ENCODE data around the gene STK11.

STK11 gene

DNA sequence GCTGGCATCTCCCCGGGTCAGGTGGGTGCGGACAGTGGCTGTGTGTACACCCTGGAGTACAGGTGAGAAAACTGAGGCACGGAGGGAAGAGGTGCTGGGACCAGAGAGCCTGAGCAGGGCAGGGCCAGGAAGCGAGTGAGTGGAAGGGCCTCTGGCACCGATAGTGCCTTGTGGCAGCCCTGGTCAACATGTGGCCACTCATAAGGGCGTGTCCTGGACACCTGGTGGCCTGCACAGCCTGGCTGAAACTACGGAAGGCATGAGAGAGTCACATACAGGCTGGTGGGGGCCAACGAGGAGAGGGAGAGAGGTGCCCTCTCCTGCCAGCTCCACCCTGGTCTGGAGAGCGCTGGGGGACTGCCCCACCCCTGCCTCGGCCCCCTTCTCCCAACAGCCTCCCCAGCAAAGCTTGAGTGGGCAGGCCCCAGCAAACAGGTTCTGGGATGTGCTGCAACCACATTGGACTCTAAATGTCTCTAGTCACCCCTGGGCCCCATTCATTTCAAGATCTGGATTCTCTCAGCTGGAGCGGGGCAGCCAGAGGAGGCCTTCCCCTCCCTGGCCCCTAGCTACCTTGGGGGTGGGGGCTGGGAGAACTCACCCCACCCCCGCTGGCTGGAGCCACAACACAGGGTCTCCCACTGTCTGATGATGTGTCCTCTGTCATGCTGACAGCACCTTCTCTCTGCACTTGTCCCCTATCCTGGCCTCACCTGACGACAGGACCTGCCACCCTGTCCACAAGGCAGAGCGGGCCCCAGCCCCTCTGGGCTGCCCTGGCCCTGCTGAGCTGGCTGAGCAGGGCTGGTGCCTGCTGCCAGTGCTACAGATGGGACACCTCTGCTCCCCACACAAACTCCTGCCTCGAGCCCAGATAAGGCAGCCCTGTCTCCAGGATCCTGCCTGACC, 26.4 kb downstream of the STK11 start:
- H3K4me3 ChIP-seq (ENCODE audit: low read depth in 1 of 2, low read length in 2 of 2), result no peak overlapping the region
- peaks cover 3 to 34% of the 10 kb centered on the region in 2 donors for H3K4me1 ChIP-seq (ENCODE audit: control insufficient read depth in 1 of 2, insufficient read depth in 2 of 2, low read length in 2 of 2)
- no peaks in the 10 kb centered on the region for H3K27me3 ChIP-seq (ENCODE audit: low read depth, low read length)
- no peaks in the 10 kb centered on the region for H3K9me3 ChIP-seq (ENCODE audit: control insufficient read depth in 1 of 2, low read length in 2 of 2)
- H3K36me3 ChIP-seq (ENCODE audit: control insufficient read depth in 1 of 2, insufficient read depth in 2 of 2, low read length in 2 of 2), result peaks cover 0 to 14% of the 10 kb centered on the region in 2 donors
- H3K27ac ChIP-seq (ENCODE audit: low read length), result no peak overlapping the region

DNA sequence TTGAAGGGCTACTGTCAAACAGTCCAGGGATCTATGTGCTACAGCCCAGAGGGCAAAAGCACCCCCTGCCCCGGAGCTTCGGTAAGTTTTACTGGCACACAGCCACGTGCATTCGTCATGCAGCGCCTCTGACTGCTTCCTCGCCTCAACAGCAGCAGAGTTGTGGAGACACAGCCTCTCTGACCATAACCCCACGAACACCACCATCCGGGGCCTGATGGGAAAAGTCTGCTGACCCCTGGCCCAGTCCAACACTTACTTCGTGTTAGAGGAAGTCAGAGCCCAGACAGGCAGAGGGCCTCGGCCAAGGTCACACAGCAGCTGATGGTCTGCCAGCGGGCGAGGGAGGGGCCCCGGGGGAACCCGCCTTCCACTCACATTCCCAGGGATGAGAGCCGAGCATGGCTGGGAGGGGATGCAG, 27.1 kb downstream of the STK11 start:
- no peak overlapping the region for H3K4me3 ChIP-seq (ENCODE audit: low read depth in 1 of 2, low read length in 2 of 2)
- H3K27ac ChIP-seq (ENCODE audit: low read length), result no peak overlapping the region
- H3K9me3 ChIP-seq (ENCODE audit: control insufficient read depth in 1 of 2, low read length in 2 of 2), result no peaks in the 10 kb centered on the region
- peaks cover 0 to 7% of the 10 kb centered on the region in 2 donors for H3K36me3 ChIP-seq (ENCODE audit: control insufficient read depth in 1 of 2, insufficient read depth in 2 of 2, low read length in 2 of 2)
- peaks cover 3 to 39% of the 10 kb centered on the region in 2 donors for H3K4me1 ChIP-seq (ENCODE audit: control insufficient read depth in 1 of 2, insufficient read depth in 2 of 2, low read length in 2 of 2)
- H3K27me3 ChIP-seq (ENCODE audit: low read depth, low read length), result no peaks in the 10 kb centered on the region

DNA sequence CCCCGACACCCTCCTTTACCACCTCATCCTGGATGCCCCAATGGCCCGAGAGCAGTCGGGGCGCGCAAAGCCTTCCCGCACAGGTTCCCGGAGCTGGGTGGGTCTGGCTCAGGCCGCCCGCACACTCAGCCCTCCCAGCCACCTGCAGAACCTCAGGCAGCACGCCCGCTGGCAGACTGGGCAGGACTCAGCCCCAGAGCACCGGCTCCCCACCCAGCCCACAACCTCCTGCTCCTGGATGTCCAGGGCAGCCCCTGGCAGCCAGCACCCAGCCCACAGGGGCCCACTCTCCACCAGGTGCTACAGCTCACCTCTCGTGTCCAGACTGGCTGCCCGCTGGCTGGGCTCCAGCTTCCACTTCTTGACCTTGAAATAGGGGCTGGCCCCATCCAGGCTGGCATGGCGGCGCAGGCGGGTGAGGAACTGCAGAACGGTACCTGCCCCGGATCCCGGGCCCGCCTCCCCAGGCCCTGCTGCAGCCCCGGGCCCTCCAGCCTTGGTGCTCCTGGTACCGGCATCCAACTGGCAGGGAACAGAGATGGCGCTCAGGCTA, 27.6 kb downstream of the STK11 start:
- H3K4me3 ChIP-seq (ENCODE audit: low read depth in 1 of 2, low read length in 2 of 2), result no peak overlapping the region
- peaks cover 0 to 2% of the 10 kb centered on the region in 2 donors for H3K36me3 ChIP-seq (ENCODE audit: control insufficient read depth in 1 of 2, insufficient read depth in 2 of 2, low read length in 2 of 2)
- no peak overlapping the region for H3K27ac ChIP-seq (ENCODE audit: low read length)
- peaks cover 4 to 41% of the 10 kb centered on the region in 2 donors for H3K4me1 ChIP-seq (ENCODE audit: control insufficient read depth in 1 of 2, insufficient read depth in 2 of 2, low read length in 2 of 2)
- no peaks in the 10 kb centered on the region for H3K27me3 ChIP-seq (ENCODE audit: low read depth, low read length)
- no peaks in the 10 kb centered on the region for H3K9me3 ChIP-seq (ENCODE audit: control insufficient read depth in 1 of 2, low read length in 2 of 2)

DNA sequence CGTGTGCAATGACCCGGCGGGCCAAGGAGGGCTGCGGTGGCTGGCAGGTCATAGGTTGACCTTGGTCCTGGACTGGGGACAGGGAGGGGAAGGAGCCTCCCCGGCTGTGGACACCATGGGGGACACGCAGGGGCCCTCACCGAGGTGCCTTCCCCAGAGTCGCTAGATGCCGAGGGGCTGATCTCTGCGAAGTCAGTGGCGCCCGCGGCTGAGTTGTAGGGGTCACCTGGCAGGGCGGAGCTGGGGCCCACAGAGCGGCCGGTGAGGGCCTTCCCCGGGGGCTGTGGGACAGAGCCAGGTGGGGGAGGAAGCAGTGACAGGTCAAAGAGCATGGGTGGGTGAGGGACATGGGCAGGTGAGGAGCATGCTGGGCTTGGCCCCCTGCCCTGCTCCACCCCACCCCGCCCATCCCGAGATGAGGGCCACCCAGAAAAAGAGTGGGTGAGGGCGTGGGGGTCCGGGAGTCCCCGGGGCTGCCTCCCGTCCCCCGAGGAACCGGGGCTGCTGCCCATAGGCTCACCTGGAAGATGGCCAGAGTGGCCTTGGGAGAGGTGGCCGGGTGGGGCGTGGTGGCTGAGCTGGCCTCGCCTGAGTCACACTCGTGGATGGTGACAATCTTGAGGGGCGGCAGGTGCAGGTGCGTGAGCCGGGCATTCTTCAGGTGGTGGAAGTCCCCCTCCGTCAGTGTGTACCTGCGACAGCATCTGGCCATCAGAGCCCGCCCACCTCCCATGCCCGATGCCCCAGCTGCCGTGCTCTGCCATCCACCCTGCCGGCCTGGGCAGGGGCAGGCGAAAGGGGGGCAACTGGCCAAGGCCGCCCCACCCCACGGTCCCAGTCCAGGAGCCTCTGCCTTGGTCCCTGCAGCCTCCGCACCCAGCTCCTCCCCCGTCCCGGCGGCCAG, 28.7 kb downstream of the STK11 start:
- H3K9me3 ChIP-seq (ENCODE audit: control insufficient read depth in 1 of 2, low read length in 2 of 2), result no peaks in the 10 kb centered on the region
- no peak overlapping the region for H3K4me3 ChIP-seq (ENCODE audit: low read depth in 1 of 2, low read length in 2 of 2)
- H3K27ac ChIP-seq (ENCODE audit: low read length), result no peak overlapping the region
- no peaks in the 10 kb centered on the region for H3K36me3 ChIP-seq (ENCODE audit: control insufficient read depth in 1 of 2, insufficient read depth in 2 of 2, low read length in 2 of 2)
- no peaks in the 10 kb centered on the region for H3K27me3 ChIP-seq (ENCODE audit: low read depth, low read length)
- H3K4me1 ChIP-seq (ENCODE audit: control insufficient read depth in 1 of 2, insufficient read depth in 2 of 2, low read length in 2 of 2), result peaks cover 6 to 48% of the 10 kb centered on the region in 2 donors

DNA sequence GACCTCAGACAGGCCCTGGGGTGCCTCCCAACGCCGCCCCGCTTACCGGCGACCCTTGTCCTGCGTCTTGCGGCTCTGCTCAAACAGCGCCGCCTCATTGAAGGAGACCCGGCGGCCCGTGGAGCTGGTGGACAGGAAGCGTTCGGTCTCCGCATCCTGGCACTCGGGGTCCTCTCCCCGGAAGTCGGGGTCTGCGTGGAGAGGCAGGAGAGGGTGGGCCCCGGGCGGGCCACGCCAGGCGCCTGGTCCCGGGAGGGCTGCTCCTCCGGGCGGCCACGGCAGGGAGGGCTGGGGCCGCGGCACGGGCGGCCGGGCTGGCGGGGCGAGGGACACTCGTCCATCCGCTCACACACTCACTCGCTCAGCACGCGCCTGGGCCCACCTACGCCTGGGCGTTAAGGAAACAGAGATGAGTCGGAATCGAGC, 29.4 kb downstream of the STK11 start:
- Histone ChIP-seq H3K4me1 (ENCODE audit: control insufficient read depth in 1 of 2, insufficient read depth in 2 of 2, low read length in 2 of 2) (peaks cover 6 to 48% of the 10 kb centered on the region in 2 donors), H3K36me3 (ENCODE audit: control insufficient read depth in 1 of 2, insufficient read depth in 2 of 2, low read length in 2 of 2) (no peaks in the 10 kb centered on the region)

DNA sequence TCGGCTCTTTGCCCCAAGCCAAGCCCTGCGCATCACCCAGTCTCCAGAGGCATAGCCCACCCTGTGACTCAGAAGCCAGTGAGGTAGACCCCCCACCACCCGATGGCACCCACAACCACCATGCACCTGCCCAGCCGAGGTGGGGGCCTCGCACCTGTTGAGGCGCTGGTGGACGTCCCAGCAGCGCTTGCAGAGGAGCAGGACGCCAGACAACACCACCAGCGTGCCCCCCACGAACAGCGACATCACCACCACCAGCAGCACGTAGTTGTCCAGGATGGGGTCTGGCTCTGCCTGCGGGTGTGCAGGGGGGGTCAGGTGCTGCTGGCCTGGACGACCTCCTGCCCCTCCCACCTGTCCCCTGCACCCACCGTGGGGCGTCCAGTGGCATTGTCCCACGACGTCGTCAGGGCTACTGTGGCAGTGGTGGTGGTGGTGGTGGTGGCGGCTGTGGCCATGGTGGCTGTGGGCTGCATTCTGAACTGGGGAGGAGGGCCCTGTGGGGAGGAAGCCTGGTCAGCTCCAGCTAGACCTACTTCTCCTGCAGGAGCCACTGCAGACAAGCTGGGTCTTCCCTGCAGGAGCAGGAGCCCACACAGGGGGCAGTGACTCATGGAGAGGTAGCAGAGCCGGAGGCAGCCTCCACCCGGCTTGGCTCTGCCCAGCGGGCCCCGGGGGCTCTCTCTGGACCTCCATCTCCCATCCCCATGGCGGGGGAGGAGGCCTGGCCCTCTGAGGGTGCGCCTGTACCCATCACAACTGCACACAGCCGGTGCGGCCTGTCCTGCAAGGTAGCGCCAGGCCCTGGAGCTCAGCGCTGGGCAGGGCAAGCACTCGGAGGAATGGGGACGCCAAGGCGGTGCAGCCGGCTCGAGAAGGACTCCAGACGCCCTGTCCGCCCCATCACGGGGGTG, 30.3 kb downstream of the STK11 start:
- peaks cover 6 to 51% of the 10 kb centered on the region in 2 donors for H3K4me1 ChIP-seq (ENCODE audit: control insufficient read depth in 1 of 2, insufficient read depth in 2 of 2, low read length in 2 of 2)
- no peak overlapping the region for H3K4me3 ChIP-seq (ENCODE audit: low read depth in 1 of 2, low read length in 2 of 2)
- H3K27ac ChIP-seq (ENCODE audit: low read length), result no peak overlapping the region
- H3K9me3 ChIP-seq (ENCODE audit: control insufficient read depth in 1 of 2, low read length in 2 of 2), result no peaks in the 10 kb centered on the region
- no peaks in the 10 kb centered on the region for H3K27me3 ChIP-seq (ENCODE audit: low read depth, low read length)
- no peaks in the 10 kb centered on the region for H3K36me3 ChIP-seq (ENCODE audit: control insufficient read depth in 1 of 2, insufficient read depth in 2 of 2, low read length in 2 of 2)

More for the DNA sequence above, 29.4 kb downstream of the STK11 start:
- Histone ChIP-seq H3K4me3 (ENCODE audit: low read depth in 1 of 2, low read length in 2 of 2) (no peak overlapping the region), H3K27ac (ENCODE audit: low read length) (no peak overlapping the region), H3K9me3 (ENCODE audit: control insufficient read depth in 1 of 2, low read length in 2 of 2) (no peaks in the 10 kb centered on the region), H3K27me3 (ENCODE audit: low read depth, low read length) (no peaks in the 10 kb centered on the region)

DNA sequence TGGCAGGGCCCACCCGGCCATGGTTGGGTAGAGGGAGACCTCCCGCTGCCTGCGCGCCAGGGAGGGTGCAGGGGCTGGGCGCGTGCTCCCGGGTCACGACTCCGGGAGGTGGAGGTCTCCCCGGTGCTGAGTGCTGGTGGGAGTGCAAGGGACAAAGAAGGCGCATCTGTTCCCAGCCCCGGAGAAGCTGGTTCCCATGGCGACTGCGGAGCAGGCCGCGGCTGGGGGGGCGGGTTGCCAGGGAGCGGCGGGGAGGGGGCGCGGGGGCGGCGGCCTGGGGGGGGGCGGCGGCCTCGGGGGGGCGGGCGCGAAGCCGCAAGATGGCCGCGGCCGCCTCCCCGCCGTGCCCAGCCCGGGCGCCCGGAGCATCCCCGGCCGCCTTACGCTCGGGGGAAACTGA, 31.0 kb downstream of the STK11 start:
- Histone ChIP-seq H3K4me1 (ENCODE audit: control insufficient read depth in 1 of 2, insufficient read depth in 2 of 2, low read length in 2 of 2) (peaks cover 6 to 56% of the 10 kb centered on the region in 2 donors), H3K36me3 (ENCODE audit: control insufficient read depth in 1 of 2, insufficient read depth in 2 of 2, low read length in 2 of 2) (no peaks in the 10 kb centered on the region), H3K4me3 (ENCODE audit: low read depth in 1 of 2, low read length in 2 of 2) (peak overlapping the region in 1 of 2 donors; percentile 68), H3K27me3 (ENCODE audit: low read depth, low read length) (no peaks in the 10 kb centered on the region), H3K9me3 (ENCODE audit: control insufficient read depth in 1 of 2, low read length in 2 of 2) (no peaks in the 10 kb centered on the region), H3K27ac (ENCODE audit: low read length) (no peak overlapping the region)

DNA sequence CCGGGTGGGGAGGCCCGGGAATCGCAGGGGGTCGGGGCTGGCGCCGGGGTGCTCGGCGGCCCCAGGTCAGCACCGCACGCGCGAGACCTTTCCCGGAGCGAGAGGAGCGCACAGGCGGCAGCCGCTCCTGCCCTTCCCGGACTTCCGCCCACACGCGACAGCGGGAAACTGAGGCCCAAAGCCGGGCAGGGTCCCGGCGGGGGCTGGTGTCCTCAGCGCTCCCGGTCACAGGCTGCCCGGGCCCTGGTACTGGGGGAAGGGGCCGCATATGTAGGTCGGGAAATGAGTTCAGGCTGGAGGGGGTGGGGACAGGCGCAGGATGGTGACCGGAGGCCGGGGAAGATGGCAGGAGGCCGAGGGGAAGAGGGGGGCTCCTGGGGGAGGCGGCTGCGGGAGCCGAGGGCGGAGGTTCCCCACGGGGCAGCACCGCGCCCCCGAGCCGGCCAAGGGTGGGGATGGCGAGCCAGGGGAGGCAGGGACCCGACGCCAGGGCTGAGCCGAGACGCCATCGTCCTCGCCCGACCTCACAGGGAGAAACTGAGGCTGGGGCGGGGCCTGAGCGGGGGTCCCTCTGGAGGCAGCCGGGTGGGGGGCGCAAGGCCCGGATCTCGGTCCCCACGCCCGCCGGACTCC, 31.6 kb downstream of the STK11 start:
- Histone ChIP-seq H3K4me3 (ENCODE audit: low read depth in 1 of 2, low read length in 2 of 2) (peak overlapping the region in 1 of 2 donors; percentile 68), H3K36me3 (ENCODE audit: control insufficient read depth in 1 of 2, insufficient read depth in 2 of 2, low read length in 2 of 2) (no peaks in the 10 kb centered on the region), H3K27ac (ENCODE audit: low read length) (no peak overlapping the region), H3K27me3 (ENCODE audit: low read depth, low read length) (no peaks in the 10 kb centered on the region), H3K9me3 (ENCODE audit: control insufficient read depth in 1 of 2, low read length in 2 of 2) (no peaks in the 10 kb centered on the region), H3K4me1 (ENCODE audit: control insufficient read depth in 1 of 2, insufficient read depth in 2 of 2, low read length in 2 of 2) (peaks cover 6 to 53% of the 10 kb centered on the region in 2 donors)

DNA sequence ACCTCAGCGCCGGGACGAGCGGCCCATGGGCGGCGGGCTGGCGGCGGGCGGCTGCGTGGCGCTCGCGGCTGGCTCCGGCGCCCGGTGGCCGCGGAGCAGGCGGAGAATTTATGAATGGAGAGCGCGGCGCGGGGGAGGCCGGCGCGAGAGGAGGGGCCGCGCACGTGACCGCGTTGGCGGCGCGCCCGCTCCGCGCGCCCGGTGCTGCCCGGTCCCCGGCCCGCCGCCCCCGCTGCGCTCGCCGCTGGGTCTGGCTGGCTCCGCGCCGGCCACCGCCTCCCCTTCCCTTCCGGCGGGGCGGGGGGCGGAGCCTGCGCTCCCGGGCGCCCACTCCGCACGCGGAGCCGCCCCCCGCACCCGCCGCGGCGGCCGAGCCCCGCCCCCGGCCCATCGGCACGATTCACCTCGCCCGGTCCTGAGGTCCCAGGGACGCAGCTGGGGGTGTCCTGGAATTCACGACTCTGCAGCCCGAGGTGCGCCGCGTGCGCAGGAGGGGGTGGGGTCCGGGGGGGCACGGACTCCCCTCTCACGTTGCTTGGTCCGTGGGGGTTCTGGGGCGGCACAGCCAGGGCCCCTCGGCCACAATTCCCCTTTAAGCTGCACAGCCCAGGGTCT, 32.3 kb downstream of the STK11 start, which contains the start of gene CBARP:
CBARP (minus strand) TSS at position 252 of the 615 bp plus-strand sequence. CDS start 1,905 bp downstream, outside the sequence.
- no peaks in the 10 kb centered on the region for H3K27me3 ChIP-seq (ENCODE audit: low read depth, low read length)
- H3K9me3 ChIP-seq (ENCODE audit: control insufficient read depth in 1 of 2, low read length in 2 of 2), result no peaks in the 10 kb centered on the region
- peaks cover 2 to 53% of the 10 kb centered on the region in 2 donors for H3K4me1 ChIP-seq (ENCODE audit: control insufficient read depth in 1 of 2, insufficient read depth in 2 of 2, low read length in 2 of 2)
- no peak within 1 kb of the TSS for H3K27ac ChIP-seq (ENCODE audit: low read length)
- H3K4me3 ChIP-seq (ENCODE audit: low read depth in 1 of 2, low read length in 2 of 2), result peak within 1 kb of the TSS in 1 of 2 donors; percentile 68
- no peaks in the 10 kb centered on the region for H3K36me3 ChIP-seq (ENCODE audit: control insufficient read depth in 1 of 2, insufficient read depth in 2 of 2, low read length in 2 of 2)
